NB4 (cell line): Measurements from ENCODE around the gene HNRNPDL.

ENCODE experiments used
- CTCF ChIP-seq: IDR thresholded peaks from one replicate; pipeline ENCODE4 v1.5.1; 2012; ENCODE audit warnings: low read depth, low read length
- MAX ChIP-seq: IDR thresholded peaks from 2 replicates; pipeline ENCODE4 v1.6.1; 2011; ENCODE audit warnings: low read depth, low read length
- MYC ChIP-seq: IDR thresholded peaks from 2 replicates; pipeline ENCODE4 v1.6.1; 2011; ENCODE audit warnings: low read depth, low read length
- POLR2A ChIP-seq: IDR thresholded peaks from 2 replicates; pipeline ENCODE4 v1.6.1; 2011; ENCODE audit warnings: mild to moderate bottlenecking; ENCODE audit not compliant: insufficient read length; ENCODE audit errors: extremely low read depth

- TF ChIP-seq CTCF (no peak), POLR2A (no peak), MAX (no peak), MYC (no peak)
Measured at GRCh38 chr4:82457266-82457665, 27.0 kb upstream of the HNRNPDL start.
